ENCODE data around the gene COL15A1. TPM values are rescaled to one million over a fixed set of nuclear protein-coding genes. Genes with fewer than 3 reads are reported as not detected.
A peak's percentile ranks its signal among the peaks of the same experiment; 100 is the strongest.

Gene COL15A1
- total RNA-seq, 4 donors from 2014 or later = 4.0 to 7.8 (median 6.8) TPM

- intact Hi-C loops (cut with DNase I; ENCODE audit: low total_unique reads) = no loop called here
- Histone ChIP-seq H3K36me3 (no peaks in the 10 kb centered on the region), H3K27ac (peak overlapping the region in 2 of 4 donors; percentile 1 to 41), H3K9me3 (no peaks in the 10 kb centered on the region), H3K4me1 (peaks cover 0 to 10% of the 10 kb centered on the region in 2 donors), H3K4me3 (no peak overlapping the region), H3K27me3 (no peaks in the 10 kb centered on the region)
- no peak for DNase-seq
- no peak for ATAC-seq
- no peak for TF ChIP-seq CTCF (IDR thresholded peaks at IDR 0.05 in 4 of 5, conservative IDR thresholded peaks at IDR 0.05 in 1 of 5)
- TF ChIP-seq POLR2A (IDR thresholded peaks at IDR 0.05) = no peak
- in situ Hi-C loops (cut with MboI; ENCODE audit: low sequenced_read_pairs in 4 of 4) = no loop called here
Observed at GRCh38 chr9:98917746-98918487, 25.8 kb upstream of the COL15A1 start.

GRCh38 chr9:98921732-98922131 is 22.0 kb upstream of the COL15A1 start:
- Histone ChIP-seq H3K4me1 (peaks cover 0 to 5% of the 10 kb centered on the region in 2 donors), H3K9me3 (no peaks in the 10 kb centered on the region), H3K27me3 (no peaks in the 10 kb centered on the region), H3K27ac (no peak overlapping the region), H3K4me3 (no peak overlapping the region), H3K36me3 (no peaks in the 10 kb centered on the region)
- ATAC-seq (no peak), DNase-seq (no peak)
- in situ Hi-C loops (cut with MboI; ENCODE audit: low sequenced_read_pairs in 4 of 4) = no loop called here
- intact Hi-C loops (cut with DNase I; ENCODE audit: low total_unique reads) = no loop called here
- TF ChIP-seq POLR2A (IDR thresholded peaks at IDR 0.05) = no peak
- no peak for TF ChIP-seq CTCF (IDR thresholded peaks at IDR 0.05 in 4 of 5, conservative IDR thresholded peaks at IDR 0.05 in 1 of 5)

- Histone ChIP-seq H3K4me3 (no peak overlapping the region), H3K36me3 (no peaks in the 10 kb centered on the region), H3K4me1 (no peaks in the 10 kb centered on the region), H3K27me3 (no peaks in the 10 kb centered on the region), H3K27ac (no peak overlapping the region), H3K9me3 (no peaks in the 10 kb centered on the region)
- in situ Hi-C loops (cut with MboI; ENCODE audit: low sequenced_read_pairs in 4 of 4) (no loop called here), intact Hi-C loops (cut with DNase I; ENCODE audit: low total_unique reads) (no loop called here)
- ATAC-seq (peak in 1 of 2 donors; percentile 36), DNase-seq (no peak)
- TF ChIP-seq POLR2A (IDR thresholded peaks at IDR 0.05) (no peak), CTCF (IDR thresholded peaks at IDR 0.05 in 4 of 5, conservative IDR thresholded peaks at IDR 0.05 in 1 of 5) (no peak)
Observed at GRCh38 chr9:98922721-98923435, 20.8 kb upstream of the COL15A1 start.

- intact Hi-C loops (cut with DNase I; ENCODE audit: low total_unique reads) = no loop called here
- H3K27me3 ChIP-seq = no peaks in the 10 kb centered on the region
- TF ChIP-seq CTCF (IDR thresholded peaks at IDR 0.05 in 4 of 5, conservative IDR thresholded peaks at IDR 0.05 in 1 of 5) (no peak), POLR2A (IDR thresholded peaks at IDR 0.05) (no peak)
- no peaks in the 10 kb centered on the region for H3K9me3 ChIP-seq
- H3K4me1 ChIP-seq = no peaks in the 10 kb centered on the region
- no peak overlapping the region for H3K27ac ChIP-seq
- H3K4me3 ChIP-seq = no peak overlapping the region
- no peaks in the 10 kb centered on the region for H3K36me3 ChIP-seq
- DNase-seq (no peak), ATAC-seq (no peak)
- in situ Hi-C loops (cut with MboI; ENCODE audit: low sequenced_read_pairs in 4 of 4) = no loop called here
Observed at GRCh38 chr9:98923451-98924123, 20.1 kb upstream of the COL15A1 start.

Data from gastrocnemius medialis (tissue), 4 donors.